Measurements from ENCODE around the gene CLASP1.

- TF ChIP-seq CTCF (IDR thresholded peaks at IDR 0.05; ENCODE audit: poor library complexity) (no peak), EZH2 (IDR thresholded peaks at IDR 0.05; ENCODE audit: borderline replicate concordance) (no peak)
These were observed 361.3 kb downstream of the CLASP1 start for GRCh38 chr2:121287956-121288355.

Measured in hepatocyte (in vitro differentiated cells).